Lower leg skin (tissue), 4 donors: ENCODE measurements around the gene SNRPD2. TPM values are rescaled to one million over a fixed set of nuclear protein-coding genes. Genes with fewer than 3 reads are reported as not detected.

Experiments used
- DNase-seq, 2 donors: peaks; one replicate each; pipeline ENCODE4 v3.0.0-alpha.2; 2019; ENCODE audit warnings: low spot score in 2 of 2
- H3K4me3 ChIP-seq: fragments of 200-600 bp; sonication (generic); 2 replicates; pipeline ENCODE4 v1.5.1; 2017; ENCODE audit warnings: mild to moderate bottlenecking, low read depth; ENCODE audit not compliant: poor library complexity, severe bottlenecking
- POLR2A ChIP-seq, 2 donors: fragments of 450-650 bp; IDR thresholded peaks; one replicate each; pipeline ENCODE4 v1.6.1; 2016 to 2017; ENCODE audit warnings: antibody characterized with exemption in 2 of 2, mild to moderate bottlenecking in 1 of 2, moderate library complexity in 1 of 2
- WGBS, 2 donors: methylation state at CpG; one replicate each; pipeline ENCODE4 v1.1.5; 2018; 5-methylcytosine and 5-hydroxymethylcytosine counted together
- intact Hi-C: fragments of 100-400 bp; cut with DNase I; formaldehyde crosslinking; loops from one replicate; pipeline ENCODE4 v1.15.0; 2023; ENCODE audit warnings: low total_unique reads
- total RNA-seq, 4 donors: library from RNA; depleted of rRNA; stranded (reverse); fragments of >200 nt; gene quantifications; one replicate each; pipeline ENCODE4 v1.1.0, GENCODE V29; 2016
- TF ChIP-seq, protein P1 (sequence below), 3 donors: fragments of 450-650 bp; IDR thresholded peaks; one replicate each; pipeline ENCODE4 v1.5.1; 2016; ENCODE audit warnings: antibody characterized with exemption in 3 of 3, mild to moderate bottlenecking in 3 of 3, moderate library complexity in 2 of 3

Gene SNRPD2
- total RNA-seq, 4 donors from 2014 or later, result 144 to 223 (median 161) TPM

DNA sequence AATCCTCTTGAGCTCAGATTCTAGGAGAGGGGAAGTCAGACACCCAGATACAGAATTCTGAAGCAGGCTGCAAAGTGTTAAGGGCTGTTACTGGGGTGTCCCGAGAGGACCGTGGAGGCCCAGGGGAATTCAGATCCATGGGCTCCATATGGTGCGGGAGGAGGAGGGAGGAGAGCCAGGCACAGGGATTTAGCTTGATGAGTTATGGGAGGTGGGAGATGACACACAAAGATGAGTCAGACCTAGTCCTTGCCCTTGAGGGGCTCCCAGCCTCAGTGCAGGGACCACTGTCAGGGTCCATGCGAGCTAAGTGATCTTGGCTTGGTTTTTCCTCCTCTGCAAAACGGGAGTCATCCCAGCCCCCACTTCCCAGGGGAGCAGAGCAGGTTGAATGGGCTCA is 38.1 kb downstream of the SNRPD2 start:
- H3K4me3 ChIP-seq, result no peak overlapping the region
- intact Hi-C loops, result no loop called here
- no peak for DNase-seq
- TF ChIP-seq, protein P1, sequence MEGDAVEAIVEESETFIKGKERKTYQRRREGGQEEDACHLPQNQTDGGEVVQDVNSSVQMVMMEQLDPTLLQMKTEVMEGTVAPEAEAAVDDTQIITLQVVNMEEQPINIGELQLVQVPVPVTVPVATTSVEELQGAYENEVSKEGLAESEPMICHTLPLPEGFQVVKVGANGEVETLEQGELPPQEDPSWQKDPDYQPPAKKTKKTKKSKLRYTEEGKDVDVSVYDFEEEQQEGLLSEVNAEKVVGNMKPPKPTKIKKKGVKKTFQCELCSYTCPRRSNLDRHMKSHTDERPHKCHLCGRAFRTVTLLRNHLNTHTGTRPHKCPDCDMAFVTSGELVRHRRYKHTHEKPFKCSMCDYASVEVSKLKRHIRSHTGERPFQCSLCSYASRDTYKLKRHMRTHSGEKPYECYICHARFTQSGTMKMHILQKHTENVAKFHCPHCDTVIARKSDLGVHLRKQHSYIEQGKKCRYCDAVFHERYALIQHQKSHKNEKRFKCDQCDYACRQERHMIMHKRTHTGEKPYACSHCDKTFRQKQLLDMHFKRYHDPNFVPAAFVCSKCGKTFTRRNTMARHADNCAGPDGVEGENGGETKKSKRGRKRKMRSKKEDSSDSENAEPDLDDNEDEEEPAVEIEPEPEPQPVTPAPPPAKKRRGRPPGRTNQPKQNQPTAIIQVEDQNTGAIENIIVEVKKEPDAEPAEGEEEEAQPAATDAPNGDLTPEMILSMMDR (IDR thresholded peaks at IDR 0.05), result no peak
- TF ChIP-seq POLR2A (IDR thresholded peaks at IDR 0.05), result no peak
- WGBS, 2 donors, result 44 to 50% methylated on average over 5 of the region's 5 CpGs

- intact Hi-C loops, result no loop called here
- no peak overlapping the region for H3K4me3 ChIP-seq
- TF ChIP-seq POLR2A (IDR thresholded peaks at IDR 0.05), result no peak
- TF ChIP-seq, protein P1 (IDR thresholded peaks at IDR 0.05), result no peak
- DNase-seq, result no peak
- WGBS, 2 donors, result 72 to 84% methylated on average over 3 of the region's 3 CpGs
These were observed 41.0 kb downstream of the SNRPD2 start for GRCh38 chr19:45650722-45651121.

DNA sequence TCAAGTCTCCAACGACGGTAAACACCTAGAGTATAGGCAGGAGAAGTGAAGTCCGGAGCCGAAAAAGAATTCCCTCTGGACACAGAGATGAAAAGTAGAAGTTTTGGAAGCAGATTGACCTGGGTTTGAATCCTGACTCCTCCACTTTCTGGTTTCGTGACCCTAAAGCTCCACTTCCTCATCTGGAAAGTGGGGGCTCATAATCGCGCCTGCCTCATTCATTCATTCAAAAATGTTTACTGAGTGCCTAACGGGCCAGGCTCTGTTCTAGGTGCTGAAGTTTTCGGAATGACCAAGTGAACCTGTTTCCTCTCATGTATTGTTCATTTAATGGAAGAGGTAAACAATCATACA is 45.4 kb downstream of the SNRPD2 start:
- DNase-seq, result no peak
- intact Hi-C loops, result loop anchor here (10.0 kb wide), 1 partner anchor 122 kb away; no protein-coding TSS in a partner anchor
- 15 to 22% methylated on average over 9 of the region's 9 CpGs for WGBS, 2 donors
- no peak for TF ChIP-seq POLR2A (IDR thresholded peaks at IDR 0.05)
- TF ChIP-seq, protein P1 (IDR thresholded peaks at IDR 0.05), result no peak
- no peak overlapping the region for H3K4me3 ChIP-seq

DNA sequence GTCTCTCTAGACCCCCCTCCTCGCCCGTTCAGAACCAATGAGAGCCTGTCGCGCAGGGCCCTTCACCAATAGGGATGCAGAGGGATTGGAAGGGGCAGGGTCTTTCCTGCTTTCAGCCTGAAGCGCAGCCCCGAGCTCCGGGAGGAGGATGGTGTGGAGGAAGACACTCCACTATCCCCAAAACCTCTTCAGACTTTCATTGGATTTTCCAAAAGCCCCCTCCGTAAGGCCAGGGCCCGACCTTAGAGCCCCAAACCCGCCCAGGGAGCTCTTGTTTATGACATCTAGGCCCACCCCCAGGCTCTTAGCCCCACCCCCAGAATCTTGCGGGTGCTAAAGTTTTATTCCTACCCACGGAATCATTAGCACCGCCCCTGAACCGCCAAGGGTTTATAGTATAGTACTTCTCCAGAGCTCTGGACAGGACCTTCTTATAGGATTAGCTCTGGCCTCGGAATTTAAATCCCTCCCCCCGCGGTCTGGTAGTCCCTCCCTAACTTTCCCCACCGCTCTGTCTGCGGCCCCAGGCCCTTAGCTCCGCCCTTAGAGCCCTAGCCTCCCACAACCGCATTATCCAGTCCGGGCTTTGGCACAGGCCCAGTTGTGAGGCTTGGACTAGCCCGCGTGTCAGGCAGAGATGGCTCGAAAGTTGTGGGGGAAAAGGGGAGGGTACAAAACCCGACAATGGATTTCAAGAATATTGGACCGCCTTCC is 46.0 kb downstream of the SNRPD2 start:
- peak overlapping the region; percentile 1 for H3K4me3 ChIP-seq
- intact Hi-C loops, result loop anchor here (10.0 kb wide), 1 partner anchor 121 kb away; no protein-coding TSS in a partner anchor
- WGBS, 2 donors, result 1 to 2% methylated on average over 27 of the region's 27 CpGs
- TF ChIP-seq, protein P1 (IDR thresholded peaks at IDR 0.05), result no peak
- TF ChIP-seq POLR2A (IDR thresholded peaks at IDR 0.05), result no peak
- peak; percentile 53 to 93 for DNase-seq

- DNase-seq, result no peak
- intact Hi-C loops, result loop anchor here (10.0 kb wide), 1 partner anchor 120 kb away; no protein-coding TSS in a partner anchor
- H3K4me3 ChIP-seq, result no peak overlapping the region
- TF ChIP-seq, protein P1 (IDR thresholded peaks at IDR 0.05), result no peak
- 20 to 27% methylated on average over 18 to 34 of the region's 35 CpGs for WGBS, 2 donors
These were observed 46.6 kb downstream of the SNRPD2 start for GRCh38 chr19:45645068-45645630.
